Ishikawa (cell line): Measurements from ENCODE around the gene CLSTN2.

Source experiments
- CEBPB ChIP-seq: IDR thresholded peaks from 2 replicates; pipeline ENCODE4 v1.6.1; 2012
- CREB1 ChIP-seq: IDR thresholded peaks from 2 replicates; pipeline ENCODE4 v1.6.1; 2012; ENCODE audit warnings: low read depth
- EGR1 ChIP-seq: IDR thresholded peaks from 2 replicates; pipeline ENCODE4 v1.6.1; 2012
- EP300 ChIP-seq: IDR thresholded peaks from 2 replicates; pipeline ENCODE4 v1.6.1; 2012; ENCODE audit warnings: borderline replicate concordance
- FOXM1 ChIP-seq: IDR thresholded peaks from 2 replicates; pipeline ENCODE4 v1.6.1; 2012; ENCODE audit warnings: low read depth, borderline replicate concordance
- MAX ChIP-seq: IDR thresholded peaks from 2 replicates; pipeline ENCODE4 v1.6.1; 2012
- RAD21 ChIP-seq: IDR thresholded peaks from 2 replicates; pipeline ENCODE4 v1.6.1; 2012; ENCODE audit warnings: low read depth
- REST ChIP-seq: IDR thresholded peaks from 2 replicates; pipeline ENCODE4 v1.6.1; 2012; ENCODE audit warnings: low read depth, mild to moderate bottlenecking
- TAF1 ChIP-seq: IDR thresholded peaks from 2 replicates; pipeline ENCODE4 v1.6.1; 2012; ENCODE audit warnings: low read depth, mild to moderate bottlenecking
- TCF12 ChIP-seq: IDR thresholded peaks from 2 replicates; pipeline ENCODE4 v1.6.1; 2012; ENCODE audit warnings: low read depth
- USF1 ChIP-seq: IDR thresholded peaks from 2 replicates; pipeline ENCODE4 v1.6.1; 2012
- YY1 ChIP-seq: IDR thresholded peaks from 2 replicates; pipeline ENCODE4 v1.6.1; 2012; ENCODE audit warnings: low read depth
- ZBTB7A ChIP-seq: IDR thresholded peaks from 2 replicates; pipeline ENCODE4 v1.6.1; 2012; ENCODE audit warnings: low read depth

- TF ChIP-seq YY1 = no peak
- no peak for TF ChIP-seq EP300
- TF ChIP-seq RAD21 = no peak
- TF ChIP-seq ZBTB7A = no peak
- TF ChIP-seq TAF1 = no peak
- TF ChIP-seq FOXM1 = no peak
- TF ChIP-seq MAX = no peak
- no peak for TF ChIP-seq USF1
- TF ChIP-seq REST = no peak
- TF ChIP-seq TCF12 = no peak
- TF ChIP-seq CREB1 = no peak
- TF ChIP-seq EGR1 = no peak
- TF ChIP-seq CEBPB = no peak
Measured at GRCh38 chr3:140097874-140098635, 163.1 kb downstream of the CLSTN2 start.
